Trophoblast cell (in vitro differentiated cells and primary cell): ENCODE results near the gene SNPH.

Source experiments
- DNase-seq, 2 donors: peaks; one replicate each; pipeline ENCODE4 v3.0.0-alpha.2; 2016
- H2AFZ ChIP-seq: 2 replicates; pipeline ENCODE4 v1.6.1; 2013; ENCODE audit warnings: low read length, moderate library complexity, mild to moderate bottlenecking; ENCODE audit not compliant: insufficient read depth, poor library complexity
- H2AK5ac ChIP-seq: 2 replicates; pipeline ENCODE4 v1.6.1; 2013; ENCODE audit warnings: mild to moderate bottlenecking, low read length
- H2BK120ac ChIP-seq: 2 replicates; pipeline ENCODE4 v1.6.1; 2013; ENCODE audit warnings: low read length, mild to moderate bottlenecking, moderate library complexity; ENCODE audit not compliant: insufficient read depth, poor library complexity
- H2BK12ac ChIP-seq: 2 replicates; pipeline ENCODE4 v1.6.1; 2013; ENCODE audit warnings: mild to moderate bottlenecking, low read length, moderate library complexity
- H2BK5ac ChIP-seq: 2 replicates; pipeline ENCODE4 v1.6.1; 2013; ENCODE audit warnings: low read length, low read depth, moderate library complexity, mild to moderate bottlenecking; ENCODE audit not compliant: poor library complexity
- H3K14ac ChIP-seq: 2 replicates; pipeline ENCODE4 v1.6.1; 2013; ENCODE audit warnings: mild to moderate bottlenecking, low read length
- H3K18ac ChIP-seq: 2 replicates; pipeline ENCODE4 v1.6.1; 2013; ENCODE audit warnings: mild to moderate bottlenecking, low read length
- H3K23ac ChIP-seq: 2 replicates; pipeline ENCODE4 v1.6.1; 2013; ENCODE audit warnings: low read length
- H3K27ac ChIP-seq: 2 replicates; pipeline ENCODE4 v1.5.1; 2013; ENCODE audit warnings: low read depth, mild to moderate bottlenecking, inconsistent platforms, low read length, moderate library complexity
- H3K27me3 ChIP-seq: 2 replicates; pipeline ENCODE4 v1.6.1; 2013; ENCODE audit warnings: inconsistent platforms, mild to moderate bottlenecking, low read length, moderate library complexity; ENCODE audit not compliant: insufficient read depth
- H3K36me3 ChIP-seq, 2 experiments: 1 replicate in 1 of 2; 2 replicates in 1 of 2; pipeline ENCODE4 v1.6.1; 2013; ENCODE audit warnings: low read length in 2 of 2, mild to moderate bottlenecking in 2 of 2, moderate library complexity in 1 of 2; ENCODE audit not compliant: insufficient read depth in 2 of 2, control insufficient read depth in 1 of 2
- H3K4ac ChIP-seq: 2 replicates; pipeline ENCODE4 v1.6.1; 2013; ENCODE audit warnings: low read depth, mild to moderate bottlenecking, low read length, moderate library complexity
- H3K4me1 ChIP-seq, 2 experiments: 1 replicate in 1 of 2; 2 replicates in 1 of 2; pipeline ENCODE4 v1.6.1; 2013; ENCODE audit warnings: low read length in 2 of 2, mild to moderate bottlenecking in 2 of 2, moderate library complexity in 1 of 2; ENCODE audit not compliant: insufficient read depth in 2 of 2, control insufficient read depth in 1 of 2
- H3K4me2 ChIP-seq: 2 replicates; pipeline ENCODE4 v1.6.1; 2013; ENCODE audit warnings: inconsistent platforms, mild to moderate bottlenecking, low read length, moderate library complexity
- H3K4me3 ChIP-seq: 2 replicates; pipeline ENCODE4 v1.5.1; 2013; ENCODE audit warnings: mild to moderate bottlenecking, low read depth, low read length, inconsistent platforms
- H3K79me1 ChIP-seq: one replicate; pipeline ENCODE4 v1.6.1; 2013; ENCODE audit warnings: low read length
- H3K79me2 ChIP-seq: 2 replicates; pipeline ENCODE4 v1.6.1; 2013; ENCODE audit warnings: low read length, mild to moderate bottlenecking; ENCODE audit not compliant: control insufficient read depth, insufficient read depth, poor library complexity
- H3K9ac ChIP-seq: 2 replicates; pipeline ENCODE4 v1.6.1; 2013; ENCODE audit warnings: mild to moderate bottlenecking, low read length
- H3K9me3 ChIP-seq: 2 replicates; pipeline ENCODE4 v1.6.1; 2013; ENCODE audit warnings: low read depth, mild to moderate bottlenecking, control low read depth, inconsistent platforms, low read length; ENCODE audit not compliant: insufficient read depth
- H4K12ac ChIP-seq: 2 replicates; pipeline ENCODE4 v1.6.1; 2013; ENCODE audit warnings: low read depth, mild to moderate bottlenecking, low read length, moderate library complexity
- H4K8ac ChIP-seq: 2 replicates; pipeline ENCODE4 v1.6.1; 2013; ENCODE audit warnings: low read depth, mild to moderate bottlenecking, low read length, moderate library complexity
- H4K91ac ChIP-seq: one replicate; pipeline ENCODE4 v1.6.1; 2013; ENCODE audit warnings: low read depth, mild to moderate bottlenecking, low read length, moderate library complexity
- WGBS: extraction: QIAGEN DNeasy Blood & Tissue Kit; methylation state at CpG from one replicate; pipeline ENCODE4 v1.1.7; 2013; ENCODE audit warnings: missing lambda C conversion rate; ENCODE audit not compliant: insufficient read length, insufficient coverage; ENCODE audit errors: extremely low coverage; 5-methylcytosine and 5-hydroxymethylcytosine counted together

Gene SNPH

GRCh38 chr20:1263853-1264252 is 2.2 kb upstream of the SNPH start:
- Histone ChIP-seq H3K4ac (no peak overlapping the region), H4K12ac (no peak overlapping the region), H3K14ac (no peak overlapping the region), H4K8ac (no peak overlapping the region), H4K91ac (no peak overlapping the region), H2AK5ac (no peak overlapping the region), H3K79me1 (no peaks in the 10 kb centered on the region), H3K36me3 (no peaks in the 10 kb centered on the region), H2BK5ac (no peak overlapping the region), H2BK12ac (no peak overlapping the region), H3K27me3 (no peaks in the 10 kb centered on the region), H3K4me2 (no peak overlapping the region), H3K4me1 (peaks cover 0 to 6% of the 10 kb centered on the region in 2 experiments), H3K18ac (no peak overlapping the region), H3K23ac (no peak overlapping the region), H3K79me2 (no peaks in the 10 kb centered on the region), H2BK120ac (no peak overlapping the region), H3K9me3 (no peaks in the 10 kb centered on the region), H2AFZ (no peak overlapping the region), H3K27ac (no peak overlapping the region), H3K4me3 (no peak overlapping the region), H3K9ac (no peak overlapping the region)
- no peak for DNase-seq
- no CpG with 5 or more reads among the region's 1 CpG for WGBS

- Histone ChIP-seq H3K9me3 (no peaks in the 10 kb centered on the region), H3K4ac (no peak overlapping the region)
Measured at GRCh38 chr20:1264727-1265126, 1.4 kb upstream of the SNPH start.

GRCh38 chr20:1265226-1265915 is 723 bp upstream of the SNPH start:
- H3K9ac ChIP-seq: no peak overlapping the region
- H3K36me3 ChIP-seq: no peaks in the 10 kb centered on the region
- peaks cover 0 to 6% of the 10 kb centered on the region in 2 experiments for H3K4me1 ChIP-seq
- H4K91ac ChIP-seq: no peak overlapping the region
- no peak overlapping the region for H3K4me3 ChIP-seq
- no peak overlapping the region for H3K4ac ChIP-seq
- H3K23ac ChIP-seq: no peak overlapping the region
- H2BK120ac ChIP-seq: no peak overlapping the region
- no peak overlapping the region for H4K8ac ChIP-seq
- no peak overlapping the region for H2BK12ac ChIP-seq
- H3K4me2 ChIP-seq: peak overlapping the region; percentile 93
- H2BK5ac ChIP-seq: no peak overlapping the region
- H3K79me1 ChIP-seq: no peaks in the 10 kb centered on the region
- DNase-seq: peak in 1 of 2 donors; percentile 33
- H3K14ac ChIP-seq: no peak overlapping the region
- H4K12ac ChIP-seq: no peak overlapping the region
- H3K27ac ChIP-seq: no peak overlapping the region
- H3K9me3 ChIP-seq: no peaks in the 10 kb centered on the region
- H3K27me3 ChIP-seq: no peaks in the 10 kb centered on the region
- no CpG with 5 or more reads among the region's 4 CpGs for WGBS
- H3K18ac ChIP-seq: no peak overlapping the region
- no peak overlapping the region for H2AFZ ChIP-seq
- H3K79me2 ChIP-seq: no peaks in the 10 kb centered on the region
- no peak overlapping the region for H2AK5ac ChIP-seq

More at GRCh38 chr20:1264727-1265126, 1.4 kb upstream of the SNPH start:
- no peaks in the 10 kb centered on the region for H3K79me1 ChIP-seq
- H3K4me1 ChIP-seq: peaks cover 0 to 6% of the 10 kb centered on the region in 2 experiments
- no peak overlapping the region for H4K12ac ChIP-seq
- H3K23ac ChIP-seq: no peak overlapping the region
- no peak overlapping the region for H2BK120ac ChIP-seq
- H3K27ac ChIP-seq: no peak overlapping the region
- H2AFZ ChIP-seq: no peak overlapping the region
- no peaks in the 10 kb centered on the region for H3K36me3 ChIP-seq
- no peak overlapping the region for H3K18ac ChIP-seq
- H2BK5ac ChIP-seq: no peak overlapping the region
- no peak overlapping the region for H3K4me2 ChIP-seq
- no peaks in the 10 kb centered on the region for H3K79me2 ChIP-seq
- no peak overlapping the region for H4K91ac ChIP-seq
- H3K9ac ChIP-seq: no peak overlapping the region
- no CpG with 5 or more reads among the region's 2 CpGs for WGBS
- no peak overlapping the region for H2AK5ac ChIP-seq
- no peak overlapping the region for H2BK12ac ChIP-seq
- no peak overlapping the region for H4K8ac ChIP-seq
- DNase-seq: no peak
- H3K27me3 ChIP-seq: no peaks in the 10 kb centered on the region
- no peak overlapping the region for H3K14ac ChIP-seq
- no peak overlapping the region for H3K4me3 ChIP-seq

- Histone ChIP-seq H2BK5ac (no peak overlapping the region), H3K4me2 (peak overlapping the region; percentile 93), H3K9ac (no peak overlapping the region), H3K79me2 (no peaks in the 10 kb centered on the region), H3K4me3 (no peak overlapping the region), H4K91ac (no peak overlapping the region), H3K9me3 (no peaks in the 10 kb centered on the region), H3K18ac (no peak overlapping the region), H4K8ac (peak overlapping the region; percentile 24), H3K23ac (no peak overlapping the region), H3K14ac (no peak overlapping the region), H2AFZ (no peak overlapping the region), H3K27me3 (no peaks in the 10 kb centered on the region), H3K36me3 (no peaks in the 10 kb centered on the region), H2AK5ac (no peak overlapping the region), H3K27ac (no peak overlapping the region), H3K4me1 (peaks cover 0 to 6% of the 10 kb centered on the region in 2 experiments), H4K12ac (no peak overlapping the region), H2BK120ac (no peak overlapping the region), H2BK12ac (no peak overlapping the region), H3K4ac (no peak overlapping the region), H3K79me1 (no peaks in the 10 kb centered on the region)
- WGBS: no CpG with 5 or more reads among the region's 10 CpGs
- DNase-seq: no peak
Measured at GRCh38 chr20:1265916-1266166, 253 bp upstream of the SNPH start.
